Peyer's patch (tissue), 4 donors: Measurements from ENCODE around the gene SPNS3.

Source experiments
- CTCF ChIP-seq, 6 experiments: fragments of 450-650 bp in 4 of 6; fragments of 200-600 bp in 2 of 6; sonication (generic) in 1 of 6; IDR thresholded peaks; one replicate each; pipeline ENCODE4 v1.5.1; 2017 to 2019; ENCODE audit warnings: antibody characterized with exemption in 6 of 6, mild to moderate bottlenecking in 3 of 6, moderate library complexity in 1 of 6
- POLR2A ChIP-seq, 2 donors: fragments of 450-650 bp; IDR thresholded peaks; one replicate each; pipeline ENCODE4 v1.5.1; 2017; ENCODE audit warnings: antibody characterized with exemption in 2 of 2, mild to moderate bottlenecking in 2 of 2, moderate library complexity in 2 of 2

DNA sequence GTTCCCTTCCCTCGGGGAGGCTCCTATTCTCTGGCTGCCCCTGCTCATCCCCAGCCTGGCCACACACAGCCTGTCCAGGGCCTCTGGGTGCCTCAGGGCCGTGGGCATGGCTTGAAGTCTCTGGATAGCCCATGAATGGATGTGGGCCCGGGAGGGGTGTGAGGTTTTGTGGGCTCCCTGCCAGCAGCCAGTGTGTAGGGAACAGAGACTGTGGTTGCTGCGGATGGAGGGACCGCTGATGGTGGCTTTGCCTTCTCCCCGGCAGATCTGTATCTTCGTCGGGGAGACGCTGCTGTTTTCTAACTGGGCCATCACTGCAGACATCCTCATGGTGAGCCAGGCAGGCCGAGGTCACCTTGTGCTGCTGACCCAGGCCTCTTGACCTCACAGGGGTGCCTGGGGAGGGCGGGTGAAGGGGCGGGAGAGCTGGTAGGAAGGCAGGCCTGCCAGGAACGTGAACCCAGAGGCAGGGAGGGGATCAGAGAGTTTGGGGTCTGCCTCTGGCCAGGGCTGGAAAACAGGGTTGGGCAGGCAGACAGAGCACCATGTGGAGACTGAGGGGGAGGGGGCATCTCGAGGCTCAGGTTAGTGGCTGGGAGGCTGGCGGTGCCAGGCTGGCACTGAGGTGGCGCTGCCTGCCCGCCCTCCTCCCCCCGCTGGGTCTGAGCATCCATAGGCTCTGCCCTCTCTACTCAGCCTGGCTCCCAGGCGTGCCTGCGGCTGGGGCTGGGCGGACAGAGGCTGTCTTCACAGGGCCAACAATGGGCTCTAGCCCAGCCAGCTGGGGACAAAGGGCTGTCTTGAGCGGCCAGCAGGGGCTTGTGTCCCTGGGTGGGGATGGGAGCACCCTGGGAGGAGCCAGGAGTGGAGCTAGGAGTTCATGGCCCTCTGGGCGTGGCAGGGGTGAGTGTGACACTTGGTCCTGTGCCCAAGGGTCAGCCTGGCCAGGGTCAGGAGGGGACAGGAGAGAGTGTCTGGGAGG is 100.1 kb downstream of the SPNS3 start:
- TF ChIP-seq CTCF (IDR thresholded peaks at IDR 0.05) (peak in 2 of 6 experiments; percentile 29 to 37), POLR2A (IDR thresholded peaks at IDR 0.05) (no peak)
